ENCODE results near the gene EMC10. TPM values are rescaled to one million over a fixed set of nuclear protein-coding genes. Genes with fewer than 3 reads are reported as not detected.

EMC10 gene
- total and polyA plus RNA-seq, 10 of the 15 experiments (the other 5 are each of a cell fraction or from before 2014, with no cell fraction given): 2.5 to 77.3 (median 20.3) TPM

- POLR2A ChIA-PET: interaction anchor here (0.7 to 4.2 kb wide), 7 partner anchors 11 to 74 kb away, joined by 3 to 26 read pairs (median 4); partner anchors contain the start of genes NR1H2 and SPIB
- Histone ChIP-seq H3K79me2 (ENCODE audit: control insufficient read depth, insufficient read depth, low read length) (no peaks in the 10 kb centered on the region), H3K4me2 (ENCODE audit: control insufficient read depth, insufficient read depth) (peak overlapping the region; percentile 100), H2AFZ (ENCODE audit: control insufficient read depth, low read depth, low read length) (peak overlapping the region; percentile 90), H3K36me3 (ENCODE audit: control insufficient read depth in 2 of 2, insufficient read depth in 2 of 2, low read length in 1 of 2) (no peaks in the 10 kb centered on the region; a peak in 1 of 4 replicates), H3K4me1 (ENCODE audit: control insufficient read depth, insufficient read depth, low read length) (peaks cover 58% of the 10 kb centered on the region), H4K20me1 (ENCODE audit: control insufficient read depth, insufficient read depth) (no peaks in the 10 kb centered on the region), H3K9ac (ENCODE audit: control insufficient read depth, insufficient read depth, low read length) (peak overlapping the region; percentile 77), H3K4me3 (peak overlapping the region; percentile 57; the same call in 1 of the 2 replicates), H3K27ac (ENCODE audit: control insufficient read depth, insufficient read depth) (peak overlapping the region; percentile 82), H3K27me3 (replicated peaks in 1 of 2; ENCODE audit: control insufficient read depth in 2 of 2, insufficient read depth in 2 of 2, low read length in 1 of 2) (peaks cover 0 to under 1% of the 10 kb centered on the region in 2 experiments; a peak in 1 of 4 replicates), H3K9me3 (replicated peaks; ENCODE audit: control insufficient read depth, insufficient read depth, low read length) (no peaks in the 10 kb centered on the region)
- DNase-seq (ENCODE audit: low read depth, low spot score) (peak; percentile 61), FAIRE-seq (peak; percentile 66), ATAC-seq (peak; percentile 86)
- TSS peak; percentile 97 for BruUV-seq (replicated peaks)
- CTCF ChIA-PET: interaction anchor here (0.6 to 1.7 kb wide), 6 partner anchors 9 to 74 kb away, joined by 3 to 9 read pairs (median 4); partner anchors contain the start of gene NAPSA
- SMC1A ChIA-PET (ENCODE audit: uncharacterized antibody, unreplicated experiment): interaction anchor here (0.8 to 1.6 kb wide), 9 partner anchors 9 to 967 kb away, joined by 3 to 5 read pairs (median 3); no protein-coding TSS in a partner anchor
- RAD21 ChIA-PET (ENCODE audit: unreplicated experiment): interaction anchor here (0.6 to 2.3 kb wide), 8 partner anchors 13 to 75 kb away, joined by 3 to 7 read pairs (median 3); partner anchors contain the start of genes NR1H2 and SPIB
- under 1% methylated on average over 33 of the region's 54 CpGs for WGBS (ENCODE audit: insufficient coverage, insufficient replicate concordance, low lambda C conversion rate, missing lambda C conversion rate)
- intact Hi-C loops (cut with micrococcal nuclease; ENCODE audit: unreplicated experiment): loop anchor here (2.0 to 5.0 kb wide), 3 partner anchors 13 to 84 kb away; partner anchors contain the start of gene SPIB
- in situ Hi-C loops (cut with MboI): no loop called here
- TF ChIP-seq RELB (IDR thresholded peaks at IDR 0.05; ENCODE audit: low read depth) (0 out of 2 replicates have a peak, but pooled peaks have one; percentile 26), E4F1 (IDR thresholded peaks at IDR 0.05; ENCODE audit: borderline replicate concordance, partially characterized antibody) (no peak), ZNF274 (IDR thresholded peaks at IDR 0.05; ENCODE audit: insufficient read depth, insufficient read length) (no peak), CHD1 (IDR thresholded peaks at IDR 0.05; ENCODE audit: low read depth, low read length) (0 out of 2 replicates have a peak, but pooled peaks have one; percentile 47), BMI1 (IDR thresholded peaks at IDR 0.05; ENCODE audit: borderline replicate concordance) (no peak), YBX1 (IDR thresholded peaks at IDR 0.05) (no peak), STAT1 (conservative IDR thresholded peaks at IDR 0.05) (no peak), STAT3 (IDR thresholded peaks at IDR 0.05; ENCODE audit: low read depth, low read length) (no peak), NBN (IDR thresholded peaks at IDR 0.05) (peak; percentile 82), IRF4 (IDR thresholded peaks at IDR 0.05; ENCODE audit: low read depth, low read length) (no peak), MYB (IDR thresholded peaks at IDR 0.05; ENCODE audit: borderline replicate concordance, low read depth, low read length) (no peak), NR2C1 (IDR thresholded peaks at IDR 0.05) (no peak), RB1 (IDR thresholded peaks at IDR 0.05; ENCODE audit: borderline replicate concordance) (0 out of 2 replicates have a peak, but pooled peaks have one; percentile 61), ZZZ3 (IDR thresholded peaks at IDR 0.05; ENCODE audit: control insufficient read depth, insufficient read length, low read depth) (no peak), CHD2 (IDR thresholded peaks at IDR 0.05; ENCODE audit: borderline replicate concordance, low read depth, low read length) (peak; percentile 92), PKNOX1 (IDR thresholded peaks at IDR 0.05) (peak; percentile 11; the same call in 1 of the 2 replicates), EED (IDR thresholded peaks at IDR 0.05; ENCODE audit: low read depth) (peak; percentile 34; the same call in 1 of the 2 replicates)
Observed at GRCh38 chr19:50431343-50432220, 44.7 kb upstream of the EMC10 start.
